Umbilical cord (tissue), 2 donors: ENCODE measurements around the gene TGFA. TPM values are rescaled to one million over a fixed set of nuclear protein-coding genes. Genes with fewer than 3 reads are reported as not detected.
"Not testable (repeated sequence)": the region's sequence is repeated elsewhere in the genome, so short reads cannot be mapped to it uniquely, and the experiment has no call there.

ENCODE experiments used
- DNase-seq: peaks from one replicate; pipeline ENCODE4 v3.0.0-alpha.2; 2015; ENCODE audit warnings: low spot score
- total RNA-seq: library from RNA; depleted of rRNA; stranded (reverse); fragments of >200 nt; gene quantifications from one replicate; pipeline ENCODE4 v1.2.3, GENCODE V29; 2014; ENCODE audit warnings: low replicate concordance; ENCODE audit not compliant: insufficient read depth

The TGFA gene
- total RNA-seq, 1 donor from 2014 or later, result 5.8 TPM

DNA sequence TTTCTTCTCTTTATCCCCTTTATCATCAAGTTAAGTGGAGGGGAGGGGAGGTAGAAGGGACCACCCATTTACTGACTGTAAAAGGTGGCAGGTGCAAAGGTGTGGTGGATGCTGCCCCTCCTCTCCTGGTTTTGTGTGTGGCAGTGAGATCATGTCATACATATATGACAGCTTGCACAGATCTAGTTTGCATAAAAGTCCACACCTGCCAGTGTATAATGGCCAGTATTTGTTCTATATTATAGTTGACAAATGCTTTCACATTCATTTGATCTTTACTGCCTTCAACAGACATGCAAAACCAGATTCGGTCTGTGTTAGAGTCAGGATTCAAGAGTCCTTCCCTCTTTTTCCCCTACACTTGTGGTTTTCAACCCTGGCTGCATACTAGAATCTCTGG, 55.1 kb downstream of the TGFA start:
- DNase-seq, result no peak

GRCh38 chr2:70498054-70498453, 55.6 kb downstream of the TGFA start:
- no peak for DNase-seq

- peak; percentile 76 for DNase-seq
Measured at GRCh38 chr2:70496819-70497218, 56.8 kb downstream of the TGFA start.

- DNase-seq, result peak; percentile 66
Measured at GRCh38 chr2:70494293-70494886, 59.2 kb downstream of the TGFA start.

DNA sequence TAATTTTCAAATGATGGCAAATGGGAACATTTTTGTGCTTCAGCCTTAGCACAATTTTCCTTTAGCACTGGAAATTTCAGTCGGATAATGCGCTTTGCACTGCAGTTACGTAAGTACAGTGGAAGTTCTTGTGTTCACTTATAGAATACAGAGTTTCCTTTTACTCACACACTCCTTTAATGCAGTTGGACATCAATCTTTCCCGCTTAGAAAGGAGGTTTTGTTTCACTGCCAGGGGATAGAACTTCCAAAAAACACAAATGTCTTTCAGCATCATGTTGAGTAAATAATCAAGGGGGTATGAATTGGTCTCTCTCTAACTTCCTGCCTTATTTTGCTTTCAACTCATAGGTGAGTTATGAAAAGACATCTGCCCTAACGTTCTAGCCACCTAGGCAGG, 63.2 kb downstream of the TGFA start:
- no peak for DNase-seq

DNA sequence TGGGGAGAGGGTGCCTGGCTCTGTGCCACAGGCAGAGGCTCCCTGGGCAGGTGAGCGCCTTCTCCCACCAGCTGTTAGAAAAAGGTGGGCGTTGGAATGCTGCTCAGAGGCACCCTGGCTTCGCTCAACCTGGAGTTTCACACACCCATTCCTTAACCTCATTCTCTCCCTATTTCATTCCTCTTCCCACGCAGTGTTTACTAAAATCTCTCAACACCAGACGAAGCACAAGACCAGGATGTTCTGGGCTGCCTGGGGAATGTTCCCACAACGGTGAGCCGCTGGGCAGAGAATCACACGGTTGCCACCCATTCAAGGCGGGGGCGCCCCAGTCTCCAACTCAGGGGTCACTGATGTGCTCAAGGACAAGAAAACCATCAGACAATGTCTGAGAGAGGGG, 64.5 kb downstream of the TGFA start:
- DNase-seq, result no peak

DNA sequence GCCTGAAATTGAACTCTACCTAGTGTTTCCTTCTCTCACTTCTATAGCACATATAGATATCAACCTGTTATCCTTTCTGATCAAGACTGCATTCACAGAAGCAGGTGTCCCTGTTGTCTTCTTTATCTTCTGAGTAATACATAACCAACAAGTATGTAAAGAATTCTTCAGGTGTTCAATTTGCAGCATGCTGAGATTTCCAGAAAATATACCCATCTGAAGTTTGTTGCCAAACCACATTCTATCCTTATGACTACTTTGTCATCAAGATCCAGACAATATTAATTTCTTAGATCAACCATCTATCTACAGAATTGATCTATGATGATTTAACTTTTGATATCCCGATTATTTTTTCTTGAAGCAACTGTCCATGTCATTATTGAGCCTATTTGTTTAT, 69.5 kb downstream of the TGFA start:
- DNase-seq, result no peak

GRCh38 chr2:70482401-70482800, 71.2 kb downstream of the TGFA start:
- DNase-seq, result no peak

DNA sequence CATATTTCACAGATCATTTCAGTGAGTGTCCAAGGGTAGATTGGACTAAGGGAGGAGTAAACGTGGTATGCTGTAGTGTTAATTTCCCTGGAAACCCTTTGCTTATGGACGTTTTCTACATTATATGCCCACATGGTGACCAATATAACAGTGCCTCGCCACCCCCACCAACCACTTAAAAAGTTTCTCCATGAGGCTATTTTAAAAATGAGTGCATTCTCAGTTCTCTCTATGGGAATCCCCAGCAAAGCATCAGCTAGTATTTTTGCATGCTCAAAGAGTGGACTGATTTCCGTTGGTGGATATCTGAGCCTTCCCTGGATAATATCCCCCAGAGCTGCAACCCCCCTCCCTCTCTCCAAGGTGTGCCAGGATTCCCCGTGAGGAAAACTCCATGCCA, 73.2 kb downstream of the TGFA start:
- DNase-seq, result no peak

DNA sequence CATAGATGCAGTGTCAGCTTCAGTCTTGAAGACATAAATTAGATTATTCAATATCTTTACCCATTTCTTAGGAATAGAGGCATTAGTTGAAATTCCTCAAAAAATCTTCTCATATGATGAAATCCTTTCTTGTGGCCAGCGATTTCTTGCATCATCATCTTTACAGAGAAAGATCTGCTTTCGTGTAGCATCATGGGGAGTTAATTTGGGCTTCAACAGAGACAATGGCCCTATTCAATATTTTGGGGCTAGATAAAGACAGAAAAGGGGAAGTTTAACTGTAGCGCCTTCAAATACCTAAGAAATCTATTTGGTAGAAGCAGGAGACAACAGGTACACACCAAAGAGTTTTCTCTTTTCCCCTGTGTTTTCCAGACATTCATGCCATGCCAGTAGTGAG, 73.8 kb downstream of the TGFA start:
- no peak for DNase-seq

- DNase-seq, result no peak
Measured at GRCh38 chr2:70477441-70477844, 76.2 kb downstream of the TGFA start.

DNA sequence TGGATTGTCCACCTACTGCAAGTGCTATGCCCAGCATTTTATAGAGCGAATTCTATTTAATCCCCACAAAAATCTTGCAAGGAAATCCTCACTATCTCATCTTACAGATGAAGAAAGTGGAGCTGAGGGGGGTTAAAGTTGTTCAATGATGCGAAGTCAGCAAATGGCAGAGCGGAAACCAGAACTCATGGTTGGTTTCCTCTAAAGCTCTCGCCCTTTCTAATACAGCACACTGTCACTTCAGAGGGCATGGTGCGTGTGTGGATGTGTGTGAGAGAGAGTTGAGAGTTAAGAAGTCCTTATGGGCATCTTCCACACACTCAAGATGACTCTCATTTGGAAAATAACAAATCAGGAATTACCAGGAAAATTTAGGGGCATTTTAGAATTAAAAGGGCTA, 78.4 kb downstream of the TGFA start:
- no peak for DNase-seq

DNA sequence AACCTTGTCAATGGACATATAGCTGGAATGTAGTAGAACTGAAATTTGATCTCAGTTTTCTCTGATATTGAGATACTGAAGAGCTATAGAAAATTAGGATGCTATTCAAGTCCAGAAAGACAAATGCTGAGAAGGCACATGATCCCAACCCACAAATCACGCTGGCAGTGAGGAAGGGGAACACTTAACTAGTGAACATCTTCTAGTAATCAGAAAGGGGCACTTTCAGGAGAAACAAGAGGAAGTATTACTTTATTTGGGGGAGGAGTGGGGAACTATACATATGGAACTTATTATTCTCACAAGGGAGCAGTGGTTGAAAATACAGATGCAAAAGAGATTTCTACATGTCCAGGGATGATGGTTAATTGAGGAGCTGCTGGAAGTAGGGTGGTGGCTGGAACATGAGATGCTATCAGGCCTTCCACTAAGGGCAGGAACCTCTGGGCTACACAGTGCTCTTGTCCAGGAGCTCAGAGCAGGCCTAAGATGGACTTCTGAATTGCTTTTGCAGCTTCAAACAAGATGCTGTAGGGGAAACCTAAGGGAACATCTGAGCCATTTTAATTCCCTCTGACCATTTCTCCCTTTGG, 79.3 kb downstream of the TGFA start:
- no peak for DNase-seq

GRCh38 chr2:70473101-70473722, 80.4 kb downstream of the TGFA start:
- no peak for DNase-seq

DNA sequence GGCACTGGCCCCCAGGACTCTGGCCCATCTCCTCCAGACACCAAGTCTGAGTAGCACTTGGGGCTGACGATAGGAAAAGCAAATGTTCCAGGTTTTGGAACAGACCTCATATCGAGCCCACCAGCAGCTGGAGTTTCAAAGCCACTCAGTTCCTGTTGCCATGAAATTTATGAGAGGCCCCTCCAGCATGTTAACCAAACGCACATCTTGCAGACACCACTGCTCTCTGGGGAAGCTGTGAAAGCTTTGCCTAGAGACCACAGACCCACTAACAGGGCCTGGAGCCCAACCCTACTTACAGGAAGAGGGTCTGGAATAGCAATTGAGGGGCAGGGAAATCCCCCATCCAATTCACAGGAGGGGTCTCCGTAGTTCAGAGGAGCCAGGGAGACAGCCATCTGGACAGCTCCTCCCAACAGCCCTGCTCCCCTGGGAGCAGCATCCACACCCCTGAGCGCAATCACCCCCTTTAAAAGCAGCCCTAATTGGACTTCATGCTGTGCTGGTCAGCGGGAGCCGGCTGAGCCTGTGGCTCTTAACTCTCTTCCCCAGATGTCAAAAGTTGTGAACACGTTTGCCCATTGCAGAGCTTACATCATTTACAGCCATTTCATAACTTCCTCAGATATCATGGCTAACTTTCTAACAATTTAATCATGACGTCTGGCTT, 81.3 kb downstream of the TGFA start:
- no peak for DNase-seq

- DNase-seq, result peak; percentile 11
Measured at GRCh38 chr2:70471129-70471528, 82.5 kb downstream of the TGFA start.

DNA sequence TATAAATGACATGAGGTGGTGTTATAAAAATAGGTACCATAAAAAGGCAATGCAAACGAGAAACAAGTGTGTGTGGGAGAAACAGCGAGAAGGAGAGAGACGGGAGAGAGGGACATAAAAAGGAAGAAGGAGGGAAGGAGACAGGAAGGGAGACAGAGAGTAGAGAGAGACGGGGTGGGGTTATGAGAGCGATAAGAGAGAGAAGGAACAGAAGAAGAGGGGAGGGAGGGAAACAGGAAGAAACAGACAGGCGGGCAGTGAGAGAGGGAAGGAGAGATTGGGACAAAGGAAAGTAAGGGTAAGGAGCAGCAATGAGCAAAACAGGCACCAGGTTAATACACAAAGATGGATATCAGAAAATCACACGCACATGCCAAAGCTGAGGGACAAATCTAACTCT, 83.7 kb downstream of the TGFA start:
- DNase-seq, result no peak

DNA sequence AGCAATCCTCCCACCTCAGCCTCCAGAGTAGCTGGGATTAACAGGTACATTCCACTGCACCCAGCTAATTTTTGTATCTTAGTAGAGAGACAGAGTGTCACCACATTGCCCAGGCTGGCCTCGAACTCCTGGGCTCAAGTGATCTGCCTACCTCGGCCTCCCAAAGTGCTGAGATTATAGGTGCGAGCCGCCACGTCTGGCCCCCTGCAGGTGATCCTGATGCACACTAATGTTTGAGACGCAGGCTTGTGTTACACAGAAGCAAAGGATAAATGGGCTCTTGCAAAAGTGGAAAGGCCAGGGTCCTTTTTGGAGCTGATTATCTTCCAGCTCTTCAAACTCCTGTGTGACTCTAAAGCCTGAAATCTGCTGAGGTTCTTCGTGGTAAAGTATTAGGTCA, 84.2 kb downstream of the TGFA start:
- no peak for DNase-seq

DNA sequence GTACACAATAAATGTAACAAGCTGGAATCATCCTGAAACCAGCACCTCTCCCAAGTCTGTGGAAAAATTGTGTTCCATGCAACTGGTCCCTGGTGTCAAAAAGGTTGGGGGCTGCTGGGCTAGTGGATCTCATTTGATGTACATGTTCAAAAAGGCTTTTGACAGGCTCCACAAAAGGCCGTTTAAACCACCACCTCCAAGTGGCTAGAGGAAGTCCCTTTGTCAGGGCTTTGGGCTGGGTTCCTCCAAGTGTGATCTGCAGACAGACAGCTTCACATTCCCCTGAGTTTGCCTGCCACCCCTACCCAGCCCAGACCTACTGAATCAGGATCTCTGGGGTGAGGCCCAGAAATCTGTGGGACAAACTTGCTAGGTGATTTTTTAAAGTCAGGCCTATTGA, 84.7 kb downstream of the TGFA start:
- no peak for DNase-seq

DNA sequence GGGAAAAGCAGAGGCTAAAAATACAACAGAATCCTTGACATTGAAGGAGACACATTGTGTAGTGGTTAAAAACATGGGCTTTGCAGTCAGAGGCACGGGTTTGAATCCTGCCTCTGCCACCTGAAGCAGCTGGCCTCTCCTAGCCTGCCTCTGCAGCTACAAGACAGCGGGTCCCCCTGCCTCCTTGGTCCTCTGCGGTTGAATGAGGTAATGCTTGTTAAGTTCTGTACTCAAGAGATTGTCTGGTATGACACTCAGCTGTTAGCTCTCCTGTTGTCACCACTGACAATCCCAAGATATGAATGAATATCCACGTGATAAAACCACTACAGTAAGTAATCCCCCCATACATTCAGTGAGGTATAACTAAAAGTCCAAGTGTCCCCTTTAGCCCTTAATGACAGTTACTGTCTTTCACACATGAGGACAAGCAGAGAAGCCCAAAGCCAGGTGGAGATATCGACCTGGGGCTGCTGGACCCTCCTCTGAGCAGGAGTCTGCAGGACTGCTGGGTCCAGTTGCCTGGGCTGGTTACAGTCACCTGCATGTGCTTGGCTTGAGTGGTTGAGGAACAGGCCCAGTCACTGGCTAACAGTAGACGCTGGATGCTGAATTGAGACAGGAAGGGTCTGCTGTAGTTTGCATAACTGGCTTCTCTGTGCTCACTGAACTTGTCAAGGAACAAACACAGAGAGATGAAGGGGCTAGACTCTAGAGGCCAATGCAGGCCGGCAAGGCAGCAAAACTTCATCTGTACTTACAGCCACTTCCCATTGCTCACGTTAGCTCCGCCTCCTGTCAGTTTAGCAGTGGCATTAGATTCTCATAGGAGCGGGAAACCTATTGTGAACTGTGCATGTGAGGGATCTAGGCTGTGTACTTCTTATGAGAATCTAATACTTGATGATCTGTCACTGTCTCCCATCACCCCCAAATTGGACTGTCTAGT, 85.5 kb downstream of the TGFA start:
- no peak for DNase-seq

DNA sequence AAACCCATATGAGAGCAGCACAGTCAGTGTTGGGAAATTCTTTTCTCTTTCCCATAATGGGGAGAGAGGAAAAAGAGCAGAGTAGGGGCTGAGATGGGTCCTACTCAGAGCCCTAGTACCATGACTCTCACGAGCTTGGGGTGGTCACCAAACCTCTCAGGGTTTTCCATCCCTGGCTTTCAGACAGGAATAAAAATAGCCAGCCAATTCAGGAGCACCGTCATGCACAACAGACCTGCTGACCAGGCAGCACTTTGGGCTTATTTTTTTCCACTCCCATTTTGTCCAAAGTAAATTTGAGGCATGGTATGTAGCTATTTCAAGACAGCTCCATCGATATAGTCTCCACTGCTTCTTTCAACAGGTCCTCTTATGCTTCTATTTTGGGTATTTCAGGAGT, 86.4 kb downstream of the TGFA start:
- no peak for DNase-seq

DNA sequence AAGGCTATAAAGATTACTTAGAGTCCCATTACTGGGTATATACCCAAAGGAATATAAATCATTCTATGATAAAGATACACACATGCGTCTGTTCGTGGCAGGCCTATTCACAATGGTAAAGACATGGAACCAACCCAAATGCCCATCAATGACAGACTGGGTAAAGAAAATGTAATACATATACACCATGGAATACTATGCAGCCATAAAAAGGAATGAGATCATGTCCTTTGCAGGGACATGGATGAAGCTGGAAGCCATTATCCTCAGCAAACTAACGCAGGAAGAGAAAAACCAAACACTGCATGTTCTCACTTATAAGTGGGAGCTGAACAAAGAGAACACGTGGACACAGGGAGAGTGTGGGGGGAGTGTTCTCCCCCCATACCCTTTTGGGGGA, 87.0 kb downstream of the TGFA start:
- not testable (repeated sequence) for DNase-seq
